ENCODE data around the gene ZCCHC7. TPM values are rescaled to one million over a fixed set of nuclear protein-coding genes. Genes with fewer than 3 reads are reported as not detected.
"Not testable (repeated sequence)": the region's sequence is repeated elsewhere in the genome, so short reads cannot be mapped to it uniquely, and the experiment has no call there.

Gene ZCCHC7
- total RNA-seq, 2 donors from 2014 or later = 19.8 to 27.3 TPM

GRCh38 chr9:37290366-37290939, 170.1 kb downstream of the ZCCHC7 start:
- no peaks in the 10 kb centered on the region for H3K9me3 Mint-ChIP-seq
- H3K4me1 Mint-ChIP-seq = peaks cover 34% of the 10 kb centered on the region

GRCh38 chr9:37290940-37291485, 170.6 kb downstream of the ZCCHC7 start:
- peak; percentile 88 for ATAC-seq (replicated peaks)
- no peaks in the 10 kb centered on the region for H3K27me3 Mint-ChIP-seq
- H3K4me1 Mint-ChIP-seq = peaks cover 34% of the 10 kb centered on the region
- H3K9me3 Mint-ChIP-seq = no peaks in the 10 kb centered on the region
- peaks cover 11% of the 10 kb centered on the region for H3K36me3 Mint-ChIP-seq (ENCODE audit: low read depth)
- peak overlapping the region; percentile 89 for H3K27ac Mint-ChIP-seq
- H3K4me3 Mint-ChIP-seq = peak overlapping the region; percentile 62

More at GRCh38 chr9:37290366-37290939, 170.1 kb downstream of the ZCCHC7 start:
- Mint-ChIP-seq H3K36me3 (ENCODE audit: low read depth) (peaks cover 11% of the 10 kb centered on the region), H3K27me3 (no peaks in the 10 kb centered on the region), H3K27ac (peak overlapping the region; percentile 89), H3K4me3 (peak overlapping the region; percentile 62)
- peak; percentile 26 for ATAC-seq (replicated peaks)

- Mint-ChIP-seq H3K4me1 (peaks cover 34% of the 10 kb centered on the region), H3K27ac (peak overlapping the region; percentile 89), H3K4me3 (peak overlapping the region; percentile 62), H3K36me3 (ENCODE audit: low read depth) (peaks cover 11% of the 10 kb centered on the region)
- not testable (repeated sequence) for H3K9me3 Mint-ChIP-seq; ATAC-seq (replicated peaks); H3K27me3 Mint-ChIP-seq
Observed at GRCh38 chr9:37291612-37292238, 171.4 kb downstream of the ZCCHC7 start.

GRCh38 chr9:37292896-37293295, 172.5 kb downstream of the ZCCHC7 start:
- H3K4me1 Mint-ChIP-seq = peaks cover 34% of the 10 kb centered on the region
- no peak for ATAC-seq (replicated peaks)
- H3K9me3 Mint-ChIP-seq = no peaks in the 10 kb centered on the region
- H3K27me3 Mint-ChIP-seq = no peaks in the 10 kb centered on the region
- peak overlapping the region; percentile 14 for H3K27ac Mint-ChIP-seq
- H3K4me3 Mint-ChIP-seq = peak overlapping the region; percentile 31
- peaks cover 11% of the 10 kb centered on the region for H3K36me3 Mint-ChIP-seq (ENCODE audit: low read depth)

GRCh38 chr9:37293664-37294524, 173.5 kb downstream of the ZCCHC7 start:
- peak; percentile 8 for ATAC-seq (replicated peaks)
- Mint-ChIP-seq H3K36me3 (ENCODE audit: low read depth) (peaks cover 6% of the 10 kb centered on the region), H3K4me1 (peaks cover 28% of the 10 kb centered on the region), H3K27me3 (no peaks in the 10 kb centered on the region), H3K27ac (peak overlapping the region; percentile 49), H3K4me3 (no peak overlapping the region), H3K9me3 (no peaks in the 10 kb centered on the region)

- H3K4me1 Mint-ChIP-seq = peaks cover 28% of the 10 kb centered on the region
- no peak overlapping the region for H3K27ac Mint-ChIP-seq
- no peak overlapping the region for H3K4me3 Mint-ChIP-seq
- no peaks in the 10 kb centered on the region for H3K36me3 Mint-ChIP-seq (ENCODE audit: low read depth)
- H3K9me3 Mint-ChIP-seq = no peaks in the 10 kb centered on the region
- no peak for ATAC-seq (replicated peaks)
- no peaks in the 10 kb centered on the region for H3K27me3 Mint-ChIP-seq
Observed at GRCh38 chr9:37295178-37295577, 174.8 kb downstream of the ZCCHC7 start.

GRCh38 chr9:37295796-37296195, 175.4 kb downstream of the ZCCHC7 start:
- no peaks in the 10 kb centered on the region for H3K36me3 Mint-ChIP-seq (ENCODE audit: low read depth)
- ATAC-seq (replicated peaks) = no peak
- H3K4me3 Mint-ChIP-seq = no peak overlapping the region
- no peaks in the 10 kb centered on the region for H3K9me3 Mint-ChIP-seq
- peaks cover 32% of the 10 kb centered on the region for H3K4me1 Mint-ChIP-seq
- no peaks in the 10 kb centered on the region for H3K27me3 Mint-ChIP-seq
- H3K27ac Mint-ChIP-seq = no peak overlapping the region

- H3K27ac Mint-ChIP-seq = no peak overlapping the region
- no peaks in the 10 kb centered on the region for H3K9me3 Mint-ChIP-seq
- peaks cover 36% of the 10 kb centered on the region for H3K4me1 Mint-ChIP-seq
- ATAC-seq (replicated peaks) = no peak
- peaks cover 5% of the 10 kb centered on the region for H3K36me3 Mint-ChIP-seq (ENCODE audit: low read depth)
- no peak overlapping the region for H3K4me3 Mint-ChIP-seq
- H3K27me3 Mint-ChIP-seq = no peaks in the 10 kb centered on the region
Observed at GRCh38 chr9:37297592-37297991, 177.2 kb downstream of the ZCCHC7 start.

- H3K27me3 Mint-ChIP-seq = no peaks in the 10 kb centered on the region
- no peaks in the 10 kb centered on the region for H3K9me3 Mint-ChIP-seq
- peak overlapping the region; percentile 61 for H3K4me3 Mint-ChIP-seq
- H3K27ac Mint-ChIP-seq = peak overlapping the region; percentile 66
- peaks cover 22% of the 10 kb centered on the region for H3K4me1 Mint-ChIP-seq
- ATAC-seq (replicated peaks) = peak; percentile 68
- peaks cover 33% of the 10 kb centered on the region for H3K36me3 Mint-ChIP-seq (ENCODE audit: low read depth)
Observed at GRCh38 chr9:37300620-37301019, 180.2 kb downstream of the ZCCHC7 start.

- peak overlapping the region; percentile 61 for H3K4me3 Mint-ChIP-seq
- peak; percentile 51 for ATAC-seq (replicated peaks)
- H3K9me3 Mint-ChIP-seq = no peaks in the 10 kb centered on the region
- no peaks in the 10 kb centered on the region for H3K27me3 Mint-ChIP-seq
- H3K36me3 Mint-ChIP-seq (ENCODE audit: low read depth) = peaks cover 34% of the 10 kb centered on the region
- H3K27ac Mint-ChIP-seq = peak overlapping the region; percentile 66
- peaks cover 22% of the 10 kb centered on the region for H3K4me1 Mint-ChIP-seq
Observed at GRCh38 chr9:37301042-37301853, 180.9 kb downstream of the ZCCHC7 start.

GRCh38 chr9:37301854-37302172, 181.4 kb downstream of the ZCCHC7 start:
- peaks cover 34% of the 10 kb centered on the region for H3K36me3 Mint-ChIP-seq (ENCODE audit: low read depth)

GRCh38 chr9:37302277-37302676, 181.9 kb downstream of the ZCCHC7 start:
- Mint-ChIP-seq H3K27me3 (no peaks in the 10 kb centered on the region), H3K9me3 (no peaks in the 10 kb centered on the region), H3K4me3 (peak overlapping the region; percentile 61), H3K27ac (peak overlapping the region; percentile 51), H3K4me1 (peaks cover 22% of the 10 kb centered on the region), H3K36me3 (ENCODE audit: low read depth) (peaks cover 34% of the 10 kb centered on the region)
- ATAC-seq (replicated peaks) = peak; percentile 95

More at GRCh38 chr9:37301854-37302172, 181.4 kb downstream of the ZCCHC7 start:
- H3K9me3 Mint-ChIP-seq = no peaks in the 10 kb centered on the region
- no peaks in the 10 kb centered on the region for H3K27me3 Mint-ChIP-seq
- H3K27ac Mint-ChIP-seq = peak overlapping the region; percentile 51
- peak overlapping the region; percentile 61 for H3K4me3 Mint-ChIP-seq
- no peak for ATAC-seq (replicated peaks)
- peaks cover 22% of the 10 kb centered on the region for H3K4me1 Mint-ChIP-seq

GRCh38 chr9:37303272-37303671, 182.9 kb downstream of the ZCCHC7 start:
- H3K27ac Mint-ChIP-seq; H3K27me3 Mint-ChIP-seq; H3K4me3 Mint-ChIP-seq; H3K9me3 Mint-ChIP-seq; ATAC-seq (replicated peaks): not testable (repeated sequence)
- peaks cover 34% of the 10 kb centered on the region for H3K36me3 Mint-ChIP-seq (ENCODE audit: low read depth)
- peaks cover 22% of the 10 kb centered on the region for H3K4me1 Mint-ChIP-seq

GRCh38 chr9:37309136-37309535, 188.8 kb downstream of the ZCCHC7 start:
- peak; percentile 62 for ATAC-seq (replicated peaks)
- Mint-ChIP-seq H3K9me3 (no peaks in the 10 kb centered on the region), H3K4me3 (no peak overlapping the region), H3K27ac (no peak overlapping the region), H3K36me3 (ENCODE audit: low read depth) (peaks cover 29% of the 10 kb centered on the region), H3K4me1 (no peaks in the 10 kb centered on the region), H3K27me3 (no peaks in the 10 kb centered on the region)
